GM23338 (cell line): ENCODE measurements around the gene CAPN14.

ENCODE experiments used
- CTCF ChIP-seq, 2 experiments: fragments of 200-600 bp in 1 of 2; sonication (generic) in 1 of 2; conservative IDR thresholded peaks; 2 replicates each; pipeline versions ENCODE4 v1.5.1 to v1.6.1; 2016 to 2017; ENCODE audit warnings: antibody characterized with exemption in 2 of 2, low read depth in 2 of 2, mild to moderate bottlenecking in 2 of 2, moderate library complexity in 1 of 2
- EZH2phosphoT487 ChIP-seq: fragments of 200-600 bp; sonication (generic); IDR thresholded peaks from one replicate; pipeline ENCODE4 v1.8.1; 2018; ENCODE audit warnings: antibody characterized with exemption; ENCODE audit not compliant: unreplicated experiment
- JUNB ChIP-seq: IDR thresholded peaks from one replicate; pipeline ENCODE4 v1.6.1; 2016; ENCODE audit warnings: antibody characterized with exemption; ENCODE audit not compliant: unreplicated experiment
- POLR2AphosphoS5 ChIP-seq: IDR thresholded peaks from 2 replicates; pipeline ENCODE4 v1.6.1; 2016; ENCODE audit warnings: antibody characterized with exemption, low read depth

GRCh38 chr2:31226266-31226665 lies 9.0 kb upstream of the CAPN14 start:
- no peak for TF ChIP-seq POLR2AphosphoS5
- no peak for TF ChIP-seq EZH2phosphoT487
- no peak for TF ChIP-seq CTCF (conservative IDR thresholded peaks at IDR 0.05; ENCODE audit: low read depth in 2 of 2)
- TF ChIP-seq JUNB, result no peak
